K562 (cell line): ENCODE data around the gene TMEM234. TPM values are rescaled to one million over a fixed set of nuclear protein-coding genes. Genes with fewer than 3 reads are reported as not detected.

Experiments
- FOXJ2 ChIP-seq: fragments of 200-800 bp; sonication (Bioruptor generic); IDR thresholded peaks from 2 replicates; pipeline ENCODE4 v1.6.1; 2016; ENCODE audit warnings: missing genetic modification characterization, missing compliant biosample characterization
- HDGF ChIP-seq: fragments of 450-650 bp; IDR thresholded peaks from 2 replicates; pipeline ENCODE4 v1.6.1; 2016
- IRF2 ChIP-seq: sonication (generic); formaldehyde crosslinking; IDR thresholded peaks from 2 replicates; pipeline ENCODE4 v1.8.1; 2022; ENCODE audit warnings: mild to moderate bottlenecking, missing genetic modification reagents
- KDM1A ChIP-seq, 2 experiments: fragments of 450-650 bp; IDR thresholded peaks; 2 replicates each; pipeline ENCODE4 v1.6.1; 2016; ENCODE audit warnings: mild to moderate bottlenecking in 2 of 2
- MIER1 ChIP-seq: fragments of 450-650 bp; IDR thresholded peaks from 2 replicates; pipeline ENCODE4 v1.6.1; 2016; ENCODE audit warnings: antibody characterized with exemption, mild to moderate bottlenecking, low read depth
- NFE2 ChIP-seq: IDR thresholded peaks from 2 replicates; pipeline ENCODE4 v1.6.1; 2014; ENCODE audit warnings: antibody characterized with exemption, low read depth
- NR3C1 ChIP-seq: sonication (generic); formaldehyde crosslinking; IDR thresholded peaks from 2 replicates; pipeline ENCODE4 v1.8.1; 2022; ENCODE audit warnings: missing genetic modification reagents
- PHF8 ChIP-seq: fragments of 200-600 bp; sonication (generic); IDR thresholded peaks from 2 replicates; pipeline ENCODE4 v1.6.1; 2012; ENCODE audit warnings: mixed run types, mild to moderate bottlenecking, inconsistent platforms, low read length, moderate library complexity, borderline replicate concordance
- RBM15 ChIP-seq: fragments of 200-400 bp; formaldehyde crosslinking; IDR thresholded peaks from 2 replicates; pipeline ENCODE4 v1.6.1; 2018; ENCODE audit warnings: mild to moderate bottlenecking, low read length, moderate library complexity; ENCODE audit not compliant: insufficient read depth
- SAFB2 ChIP-seq: fragments of 200-400 bp; formaldehyde crosslinking; IDR thresholded peaks from 2 replicates; pipeline ENCODE4 v1.6.1; 2018; ENCODE audit warnings: borderline replicate concordance, low read length, low read depth, moderate library complexity; ENCODE audit not compliant: severe bottlenecking
- SMAD2 ChIP-seq: fragments of 150-350 bp; IDR thresholded peaks from 2 replicates; pipeline ENCODE4 v1.6.1; 2014; ENCODE audit warnings: low read depth, mild to moderate bottlenecking, low read length
- SOX6 ChIP-seq: fragments of 450-650 bp; IDR thresholded peaks from 2 replicates; pipeline ENCODE4 v1.6.1; 2014; ENCODE audit warnings: mild to moderate bottlenecking
- TRIM28 ChIP-seq: fragments of 450-650 bp; IDR thresholded peaks from 2 replicates; pipeline ENCODE4 v1.6.1; 2017
- U2AF1 ChIP-seq: fragments of 200-400 bp; formaldehyde crosslinking; optimal IDR thresholded peaks from 2 replicates; pipeline ENCODE3; 2017; ENCODE audit warnings: mild to moderate bottlenecking, low read depth, low read length, moderate library complexity
- ZNF717 ChIP-seq: fragments of 250-450 bp; sonication (Bioruptor Pico); IDR thresholded peaks from 2 replicates; pipeline ENCODE4 v1.5.0; 2021
- ZNF75A ChIP-seq: fragments of 450-650 bp; formaldehyde crosslinking; IDR thresholded peaks from 2 replicates; pipeline ENCODE4 v1.4.0; 2020; ENCODE audit warnings: mild to moderate bottlenecking
- polyA plus RNA-seq, 8 experiments: library from polyadenylated mRNA; depleted of rRNA in 4 of 8; stranded (reverse) in 5 of 8; unstranded in 3 of 8; fragments of >200 nt; fragmentation: Nextera tagmentation in 2 of 8; fragmentation: Illumina TruSeq in 1 of 8; extraction: Ambion mirVana in 2 of 8; extraction: Trizol in 1 of 8; gene quantifications; 2 replicates each; pipeline versions ENCODE4 v1.2.1 to v1.2.3, GENCODE V29; 2011 to 2014; ENCODE audit warnings: inconsistent platforms in 1 of 8, missing spikeins in 1 of 8
- total RNA-seq, 7 experiments: library from RNA; depleted of rRNA in 6 of 7; stranded (reverse); fragments of >200 nt in 6 of 7; fragmentation: Illumina TruSeq in 2 of 7; extraction: Trizol in 2 of 7; gene quantifications; 2 replicates each; pipeline versions ENCODE4 v1.2.1 to v1.2.3, GENCODE V29; 2011 to 2021; ENCODE audit warnings: low replicate concordance in 1 of 7
- TF ChIP-seq, protein P1 (sequence below): fragments of 250-450 bp; sonication (Bioruptor Pico); IDR thresholded peaks from 2 replicates; pipeline ENCODE4 v1.5.0; 2021
- TF ChIP-seq, protein P2 (sequence below): fragments of 250-450 bp; sonication (Bioruptor Pico); IDR thresholded peaks from 2 replicates; pipeline ENCODE4 v1.8.0; 2022; ENCODE audit warnings: inconsistent platforms
- TF ChIP-seq, protein P3 (sequence below): fragments of 450-650 bp; IDR thresholded peaks from 2 replicates; pipeline ENCODE4 v1.7.1; 2018; ENCODE audit warnings: mild to moderate bottlenecking, low read depth; ENCODE audit not compliant: partially characterized antibody
- TF ChIP-seq, protein P4 (sequence below): fragments of 250-450 bp; sonication (Bioruptor Pico); IDR thresholded peaks from 2 replicates; pipeline ENCODE4 v1.5.0; 2022; ENCODE audit warnings: mild to moderate bottlenecking

Gene TMEM234
- total and polyA plus RNA-seq, 9 of the 15 experiments (the other 6 are each of a cell fraction or from before 2014, with no cell fraction given) = 5.0 to 12.9 (median 7.6) TPM

DNA sequence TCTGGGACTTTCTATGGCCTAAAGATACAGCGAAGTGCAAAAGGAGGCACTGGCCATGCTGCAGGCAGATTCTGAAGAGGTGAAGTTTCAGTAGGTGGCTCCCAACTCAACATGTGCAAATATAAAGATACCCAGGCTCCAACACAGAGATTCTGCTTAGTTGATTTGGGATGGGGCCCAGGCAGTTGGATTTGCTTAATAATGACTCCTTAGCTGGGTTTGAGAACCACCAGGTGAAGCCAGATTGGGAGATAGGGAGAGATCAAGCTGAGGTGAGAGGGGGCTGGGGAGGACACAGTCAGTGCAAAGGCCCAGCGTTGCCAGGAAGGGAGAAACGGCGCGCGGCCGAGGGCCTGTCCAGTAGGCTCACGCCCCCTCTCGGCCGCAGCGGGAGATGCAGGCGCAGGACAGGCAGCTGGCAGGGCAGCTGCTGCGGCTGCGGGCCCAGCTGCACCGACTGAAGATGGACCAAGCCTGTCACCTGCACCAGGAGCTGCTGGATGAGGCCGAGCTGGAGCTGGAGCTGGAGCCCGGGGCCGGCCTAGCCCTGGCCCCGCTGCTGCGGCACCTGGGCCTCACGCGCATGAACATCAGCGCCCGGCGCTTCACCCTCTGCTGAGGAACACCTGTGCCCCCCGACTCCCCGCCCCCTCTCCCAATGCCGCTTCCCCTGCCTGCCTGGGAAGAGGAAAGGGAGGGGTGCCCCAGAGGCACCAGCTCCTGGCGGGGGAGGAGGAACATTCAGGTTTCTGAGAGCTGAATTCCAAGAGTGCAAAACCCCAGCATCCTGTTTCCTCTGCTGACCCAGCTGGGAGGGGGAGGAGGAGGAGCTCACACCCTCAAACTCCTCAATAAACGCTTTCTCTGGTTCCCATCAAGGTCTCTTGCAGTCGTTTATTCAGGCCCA is 26.1 kb upstream of the TMEM234 start (continued):
- TF ChIP-seq U2AF1 (no peak), RBM15 (no peak), IRF2 (CRISPR knock-in tag) (no peak), PHF8 (no peak; the same call in 1 of the 2 replicates), FOXJ2 (tag) (no peak), SOX6 (0 out of 2 replicates have a peak, but pooled peaks have one; percentile 31), KDM1A (IDR thresholded peaks at IDR 0.05) (peak; percentile 62 to 86; a peak in 3 of 4 replicates), NFE2 (no peak), NR3C1 (CRISPR knock-in tag) (no peak), ZNF75A (CRISPR knock-in tag) (no peak), MIER1 (no peak), TRIM28 (0 out of 2 replicates have a peak, but pooled peaks have one; percentile 73), ZNF717 (CRISPR knock-in tag) (no peak), SMAD2 (no peak), HDGF (peak; percentile 91; the same call in 1 of the 2 replicates), SAFB2 (no peak)
- TF ChIP-seq, protein P1, sequence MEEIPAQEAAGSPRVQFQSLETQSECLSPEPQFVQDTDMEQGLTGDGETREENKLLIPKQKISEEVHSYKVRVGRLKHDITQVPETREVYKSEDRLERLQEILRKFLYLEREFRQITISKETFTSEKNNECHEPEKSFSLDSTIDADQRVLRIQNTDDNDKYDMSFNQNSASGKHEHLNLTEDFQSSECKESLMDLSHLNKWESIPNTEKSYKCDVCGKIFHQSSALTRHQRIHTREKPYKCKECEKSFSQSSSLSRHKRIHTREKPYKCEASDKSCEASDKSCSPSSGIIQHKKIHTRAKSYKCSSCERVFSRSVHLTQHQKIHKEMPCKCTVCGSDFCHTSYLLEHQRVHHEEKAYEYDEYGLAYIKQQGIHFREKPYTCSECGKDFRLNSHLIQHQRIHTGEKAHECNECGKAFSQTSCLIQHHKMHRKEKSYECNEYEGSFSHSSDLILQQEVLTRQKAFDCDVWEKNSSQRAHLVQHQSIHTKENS = no peak
- TF ChIP-seq, protein P2, sequence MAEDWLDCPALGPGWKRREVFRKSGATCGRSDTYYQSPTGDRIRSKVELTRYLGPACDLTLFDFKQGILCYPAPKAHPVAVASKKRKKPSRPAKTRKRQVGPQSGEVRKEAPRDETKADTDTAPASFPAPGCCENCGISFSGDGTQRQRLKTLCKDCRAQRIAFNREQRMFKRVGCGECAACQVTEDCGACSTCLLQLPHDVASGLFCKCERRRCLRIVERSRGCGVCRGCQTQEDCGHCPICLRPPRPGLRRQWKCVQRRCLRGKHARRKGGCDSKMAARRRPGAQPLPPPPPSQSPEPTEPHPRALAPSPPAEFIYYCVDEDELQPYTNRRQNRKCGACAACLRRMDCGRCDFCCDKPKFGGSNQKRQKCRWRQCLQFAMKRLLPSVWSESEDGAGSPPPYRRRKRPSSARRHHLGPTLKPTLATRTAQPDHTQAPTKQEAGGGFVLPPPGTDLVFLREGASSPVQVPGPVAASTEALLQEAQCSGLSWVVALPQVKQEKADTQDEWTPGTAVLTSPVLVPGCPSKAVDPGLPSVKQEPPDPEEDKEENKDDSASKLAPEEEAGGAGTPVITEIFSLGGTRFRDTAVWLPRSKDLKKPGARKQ (CRISPR knock-in tag) = no peak
- TF ChIP-seq, protein P3, sequence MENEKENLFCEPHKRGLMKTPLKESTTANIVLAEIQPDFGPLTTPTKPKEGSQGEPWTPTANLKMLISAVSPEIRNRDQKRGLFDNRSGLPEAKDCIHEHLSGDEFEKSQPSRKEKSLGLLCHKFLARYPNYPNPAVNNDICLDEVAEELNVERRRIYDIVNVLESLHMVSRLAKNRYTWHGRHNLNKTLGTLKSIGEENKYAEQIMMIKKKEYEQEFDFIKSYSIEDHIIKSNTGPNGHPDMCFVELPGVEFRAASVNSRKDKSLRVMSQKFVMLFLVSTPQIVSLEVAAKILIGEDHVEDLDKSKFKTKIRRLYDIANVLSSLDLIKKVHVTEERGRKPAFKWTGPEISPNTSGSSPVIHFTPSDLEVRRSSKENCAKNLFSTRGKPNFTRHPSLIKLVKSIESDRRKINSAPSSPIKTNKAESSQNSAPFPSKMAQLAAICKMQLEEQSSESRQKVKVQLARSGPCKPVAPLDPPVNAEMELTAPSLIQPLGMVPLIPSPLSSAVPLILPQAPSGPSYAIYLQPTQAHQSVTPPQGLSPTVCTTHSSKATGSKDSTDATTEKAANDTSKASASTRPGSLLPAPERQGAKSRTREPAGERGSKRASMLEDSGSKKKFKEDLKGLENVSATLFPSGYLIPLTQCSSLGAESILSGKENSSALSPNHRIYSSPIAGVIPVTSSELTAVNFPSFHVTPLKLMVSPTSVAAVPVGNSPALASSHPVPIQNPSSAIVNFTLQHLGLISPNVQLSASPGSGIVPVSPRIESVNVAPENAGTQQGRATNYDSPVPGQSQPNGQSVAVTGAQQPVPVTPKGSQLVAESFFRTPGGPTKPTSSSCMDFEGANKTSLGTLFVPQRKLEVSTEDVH = no peak
- TF ChIP-seq, protein P4, sequence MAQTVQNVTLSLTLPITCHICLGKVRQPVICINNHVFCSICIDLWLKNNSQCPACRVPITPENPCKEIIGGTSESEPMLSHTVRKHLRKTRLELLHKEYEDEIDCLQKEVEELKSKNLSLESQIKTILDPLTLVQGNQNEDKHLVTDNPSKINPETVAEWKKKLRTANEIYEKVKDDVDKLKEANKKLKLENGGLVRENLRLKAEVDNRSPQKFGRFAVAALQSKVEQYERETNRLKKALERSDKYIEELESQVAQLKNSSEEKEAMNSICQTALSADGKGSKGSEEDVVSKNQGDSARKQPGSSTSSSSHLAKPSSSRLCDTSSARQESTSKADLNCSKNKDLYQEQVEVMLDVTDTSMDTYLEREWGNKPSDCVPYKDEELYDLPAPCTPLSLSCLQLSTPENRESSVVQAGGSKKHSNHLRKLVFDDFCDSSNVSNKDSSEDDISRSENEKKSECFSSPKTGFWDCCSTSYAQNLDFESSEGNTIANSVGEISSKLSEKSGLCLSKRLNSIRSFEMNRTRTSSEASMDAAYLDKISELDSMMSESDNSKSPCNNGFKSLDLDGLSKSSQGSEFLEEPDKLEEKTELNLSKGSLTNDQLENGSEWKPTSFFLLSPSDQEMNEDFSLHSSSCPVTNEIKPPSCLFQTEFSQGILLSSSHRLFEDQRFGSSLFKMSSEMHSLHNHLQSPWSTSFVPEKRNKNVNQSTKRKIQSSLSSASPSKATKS (CRISPR knock-in tag) = no peak
